NCI-H2196 treated with DMSO at 0.1 percent for 48 hours (cell line): ENCODE data around the gene ACAP3.

Experiments
- DNase-seq: peaks from one replicate; lab custom pipeline; 2025; ENCODE audit not compliant: unreplicated experiment; lab: John Stamatoyannopoulos, UW

ACAP3 gene

GRCh38 chr1:1344655-1345361 lies 37.1 kb upstream of the ACAP3 start:
- no peak for DNase-seq

- no peak for DNase-seq
Observed at GRCh38 chr1:1343811-1344421, 36.2 kb upstream of the ACAP3 start.

GRCh38 chr1:1342584-1343115 lies 34.9 kb upstream of the ACAP3 start:
- DNase-seq: no peak

- no peak for DNase-seq
Observed at GRCh38 chr1:1342061-1342562, 34.4 kb upstream of the ACAP3 start.

GRCh38 chr1:1341549-1342021 lies 33.9 kb upstream of the ACAP3 start:
- no peak for DNase-seq

GRCh38 chr1:1340791-1341548 lies 33.2 kb upstream of the ACAP3 start:
- no peak for DNase-seq

GRCh38 chr1:1340185-1340584 lies 32.5 kb upstream of the ACAP3 start:
- DNase-seq: no peak

GRCh38 chr1:1338278-1338677 lies 30.5 kb upstream of the ACAP3 start:
- no peak for DNase-seq

- no peak for DNase-seq
Observed at GRCh38 chr1:1337793-1338147, 30.0 kb upstream of the ACAP3 start.

- no peak for DNase-seq
Observed at GRCh38 chr1:1336931-1337792, 29.4 kb upstream of the ACAP3 start.

GRCh38 chr1:1336446-1336845 lies 28.7 kb upstream of the ACAP3 start:
- no peak for DNase-seq

GRCh38 chr1:1335792-1336248 lies 28.1 kb upstream of the ACAP3 start:
- no peak for DNase-seq

GRCh38 chr1:1335283-1335682 lies 27.6 kb upstream of the ACAP3 start:
- DNase-seq: no peak

- DNase-seq: no peak
Observed at GRCh38 chr1:1334835-1335234, 27.1 kb upstream of the ACAP3 start.

GRCh38 chr1:1333551-1334241 lies 26.0 kb upstream of the ACAP3 start:
- DNase-seq: no peak

- DNase-seq: no peak
Observed at GRCh38 chr1:1332774-1333480, 25.2 kb upstream of the ACAP3 start.

- DNase-seq: no peak
Observed at GRCh38 chr1:1332031-1332755, 24.5 kb upstream of the ACAP3 start.

GRCh38 chr1:1331068-1331965 lies 23.6 kb upstream of the ACAP3 start, which contains the start of gene TAS1R3:
TSS of gene TAS1R3 (plus strand) at chr1:1331280. CDS start at chr1:1331346, 66 bp downstream.
- no peak for DNase-seq
